SKM-1 (cell line): Measurements from ENCODE around the gene TBC1D19.
"Not testable (repeated sequence)": the region's sequence is repeated elsewhere in the genome, so short reads cannot be mapped to it uniquely, and the experiment has no call there.

Experiments used
- DNase-seq: peaks from one replicate; lab custom pipeline; 2025; ENCODE audit not compliant: unreplicated experiment; lab: John Stamatoyannopoulos, UW

The TBC1D19 gene

GRCh38 chr4:26583865-26584652 lies at the start of gene TBC1D19:
TSS of gene TBC1D19 (plus strand) at chr4:26584084. CDS start at chr4:26584194, 110 bp downstream.
- peak; percentile 76 for DNase-seq

- DNase-seq = no peak
These were observed 40.9 kb upstream of the TBC1D19 start for GRCh38 chr4:26542991-26543390.

- no peak for DNase-seq
These were observed 39.5 kb upstream of the TBC1D19 start for GRCh38 chr4:26544421-26544820.

GRCh38 chr4:26548379-26548778 lies 35.5 kb upstream of the TBC1D19 start:
- not testable (repeated sequence) for DNase-seq

GRCh38 chr4:26557164-26557563 lies 26.7 kb upstream of the TBC1D19 start:
- no peak for DNase-seq

- DNase-seq = no peak
These were observed 25.6 kb upstream of the TBC1D19 start for GRCh38 chr4:26558166-26558895.

- no peak for DNase-seq
These were observed 17.8 kb upstream of the TBC1D19 start for GRCh38 chr4:26566133-26566532.

- no peak for DNase-seq
These were observed 15.4 kb upstream of the TBC1D19 start for GRCh38 chr4:26568446-26568994.

GRCh38 chr4:26570596-26570995 lies 13.3 kb upstream of the TBC1D19 start:
- no peak for DNase-seq

- no peak for DNase-seq
These were observed 10.5 kb upstream of the TBC1D19 start for GRCh38 chr4:26573389-26573794.

GRCh38 chr4:26574563-26574962 lies 9.3 kb upstream of the TBC1D19 start:
- no peak for DNase-seq

GRCh38 chr4:26576231-26576739 lies 7.6 kb upstream of the TBC1D19 start:
- no peak for DNase-seq

GRCh38 chr4:26577066-26577465 lies 6.8 kb upstream of the TBC1D19 start:
- no peak for DNase-seq

GRCh38 chr4:26579169-26579568 lies 4.7 kb upstream of the TBC1D19 start:
- DNase-seq = no peak

GRCh38 chr4:26581341-26581740 lies 2.5 kb upstream of the TBC1D19 start:
- not testable (repeated sequence) for DNase-seq

- DNase-seq = no peak
These were observed 383 bp upstream of the TBC1D19 start for GRCh38 chr4:26583538-26583864.

GRCh38 chr4:26584725-26585124 lies 841 bp downstream of the TBC1D19 start:
- no peak for DNase-seq

GRCh38 chr4:26589705-26590104 lies 5.8 kb downstream of the TBC1D19 start:
- DNase-seq = no peak

GRCh38 chr4:26590639-26591038 lies 6.8 kb downstream of the TBC1D19 start:
- no peak for DNase-seq

- not testable (repeated sequence) for DNase-seq
These were observed 9.7 kb downstream of the TBC1D19 start for GRCh38 chr4:26593557-26593956.

- DNase-seq = no peak
These were observed 10.5 kb downstream of the TBC1D19 start for GRCh38 chr4:26594371-26594770.

GRCh38 chr4:26594778-26595177 lies 10.9 kb downstream of the TBC1D19 start:
- DNase-seq = no peak
